H1 (cell line): ENCODE data around the gene VWCE. TPM values are rescaled to one million over a fixed set of nuclear protein-coding genes. Genes with fewer than 3 reads are reported as not detected.

ENCODE experiments used
- CTCF ChIA-PET: fragments of 300-600 bp; sonication (Branson Sonifier 250); formaldehyde crosslinking; loops from one replicate; lab custom pipeline; 2021; ENCODE audit not compliant: partially characterized antibody; lab: Charles Lee
- POLR2A ChIA-PET: fragments of 300-600 bp; sonication (Branson Sonifier 250); formaldehyde crosslinking; loops from one replicate; lab custom pipeline; 2021; ENCODE audit warnings: inconsistent platforms; ENCODE audit not compliant: partially characterized antibody; lab: Charles Lee
- DNase-seq, 2 experiments: peaks; one replicate each; pipeline versions ENCODE4 v3.0.0 to v3.0.0-alpha.2; 2010 to 2022; ENCODE audit warnings: low spot score in 2 of 2, low read depth in 1 of 2, mixed read lengths in 1 of 2
- FAIRE-seq: peaks from 2 replicates; lab custom pipeline; 2011; peaks lifted over from hg19 to GRCh38; lab: Jason Lieb, UNC
- H2AFZ ChIP-seq: 2 replicates; pipeline ENCODE4 v1.8.1; 2012; ENCODE audit warnings: low read length, inconsistent platforms
- H2AK5ac ChIP-seq: 2 replicates; pipeline ENCODE4 v1.6.1; 2013; ENCODE audit warnings: low read depth, low read length
- H2BK120ac ChIP-seq: replicated peaks from 2 replicates; pipeline ENCODE3; 2013; ENCODE audit warnings: low read depth, low read length, inconsistent platforms
- H2BK12ac ChIP-seq: 2 replicates; pipeline ENCODE4 v1.6.1; 2013; ENCODE audit warnings: low read depth, low read length
- H2BK15ac ChIP-seq: 2 replicates; pipeline ENCODE4 v1.6.1; 2013; ENCODE audit warnings: low read length
- H2BK20ac ChIP-seq: 2 replicates; pipeline ENCODE4 v1.6.1; 2013; ENCODE audit warnings: low read length
- H2BK5ac ChIP-seq: 2 replicates; pipeline ENCODE4 v1.6.1; 2013; ENCODE audit warnings: low read depth, low read length
- H3K14ac ChIP-seq: 2 replicates; pipeline ENCODE4 v1.6.1; 2013; ENCODE audit warnings: inconsistent platforms; ENCODE audit not compliant: insufficient read length
- H3K18ac ChIP-seq: 2 replicates; pipeline ENCODE4 v1.6.1; 2013; ENCODE audit warnings: low read length; ENCODE audit errors: extremely low read depth
- H3K23ac ChIP-seq: 2 replicates; pipeline ENCODE4 v1.6.1; 2013; ENCODE audit warnings: inconsistent platforms; ENCODE audit not compliant: insufficient read length
- H3K23me2 ChIP-seq: 2 replicates; pipeline ENCODE4 v1.6.1; 2013; ENCODE audit warnings: low read depth, low read length
- H3K27ac ChIP-seq: 2 replicates; pipeline ENCODE4 v1.6.1; 2011; ENCODE audit warnings: low read depth, low read length, inconsistent platforms
- H3K27me3 ChIP-seq, 4 experiments: replicated peaks in 1 of 4; 1 replicate in 1 of 4; 2 replicates in 3 of 4; pipeline versions ENCODE4 v1.6.1 to v1.8.1; 2011 to 2013; ENCODE audit warnings: low read length in 3 of 4, mild to moderate bottlenecking in 3 of 4, inconsistent platforms in 2 of 4, mixed read lengths in 2 of 4, moderate library complexity in 1 of 4; ENCODE audit not compliant: control insufficient read depth in 3 of 4, insufficient read depth in 3 of 4; ENCODE audit errors: extremely low read depth in 1 of 4
- H3K36me3 ChIP-seq, 4 experiments: 2 replicates each; pipeline versions ENCODE4 v1.6.1 to v1.8.1; 2011 to 2013; ENCODE audit warnings: mild to moderate bottlenecking in 4 of 4, low read length in 3 of 4, moderate library complexity in 2 of 4, control low read depth in 1 of 4, inconsistent platforms in 1 of 4; ENCODE audit not compliant: insufficient read depth in 4 of 4, control insufficient read depth in 2 of 4
- H3K4ac ChIP-seq: replicated peaks from 2 replicates; pipeline ENCODE3; 2013; ENCODE audit warnings: low read length, low read depth, mixed read lengths, inconsistent platforms; ENCODE audit not compliant: insufficient read length
- H3K4me1 ChIP-seq, 4 experiments: replicated peaks in 1 of 4; 1 replicate in 1 of 4; 2 replicates in 3 of 4; pipeline versions ENCODE4 v1.6.1 to v1.8.1; 2011 to 2013; ENCODE audit warnings: low read length in 3 of 4, inconsistent platforms in 2 of 4, mixed read lengths in 1 of 4; ENCODE audit not compliant: insufficient read depth in 4 of 4, control insufficient read depth in 3 of 4
- H3K4me2 ChIP-seq, 2 experiments: 2 replicates each; pipeline versions ENCODE4 v1.6.1 to v1.8.1; 2011 to 2013; ENCODE audit warnings: low read depth in 2 of 2, low read length in 2 of 2, control low read depth in 1 of 2, inconsistent platforms in 1 of 2, mild to moderate bottlenecking in 1 of 2; ENCODE audit not compliant: insufficient read depth in 1 of 2
- H3K4me3 ChIP-seq, 4 experiments: fragments of 200-600, 300-600 bp in 1 of 4; sonication (generic), shearing (Covaris generic), sonication (Bioruptor Twin) in 1 of 4; 2 replicates each; pipeline versions ENCODE4 v1.5.1 to v1.8.1; 2011 to 2016; ENCODE audit warnings: low read length in 4 of 4, low read depth in 3 of 4, control low read depth in 2 of 4, inconsistent platforms in 2 of 4, mild to moderate bottlenecking in 2 of 4, mixed read lengths in 1 of 4, moderate library complexity in 1 of 4; ENCODE audit not compliant: insufficient read depth in 2 of 4; ENCODE audit errors: extremely low read depth in 1 of 4
- H3K56ac ChIP-seq: replicated peaks from 2 replicates; pipeline ENCODE3; 2013; ENCODE audit warnings: low read depth, mild to moderate bottlenecking, mixed read lengths, low read length, inconsistent platforms; ENCODE audit not compliant: insufficient read length
- H3K79me1 ChIP-seq: 2 replicates; pipeline ENCODE4 v1.6.1; 2013; ENCODE audit warnings: low read depth, low read length, control low read depth
- H3K79me2 ChIP-seq, 2 experiments: 2 replicates each; pipeline versions ENCODE4 v1.6.1 to v1.8.1; 2012 to 2013; ENCODE audit warnings: low read length in 2 of 2, mild to moderate bottlenecking in 2 of 2, inconsistent platforms in 1 of 2; ENCODE audit not compliant: insufficient read depth in 2 of 2, control insufficient read depth in 1 of 2
- H3K9ac ChIP-seq, 4 experiments: replicated peaks in 1 of 4; 1 replicate in 1 of 4; 2 replicates in 3 of 4; pipeline versions ENCODE4 v1.6.1 to v1.8.1; 2011 to 2013; ENCODE audit warnings: low read depth in 3 of 4, low read length in 3 of 4, control low read depth in 2 of 4, mild to moderate bottlenecking in 2 of 4, moderate library complexity in 2 of 4, inconsistent platforms in 1 of 4; ENCODE audit errors: extremely low read depth in 1 of 4
- H3K9me3 ChIP-seq, 2 experiments: 2 replicates each; pipeline versions ENCODE4 v1.6.1 to v1.8.1; 2012 to 2013; ENCODE audit warnings: mild to moderate bottlenecking in 2 of 2, moderate library complexity in 2 of 2, control low read depth in 1 of 2, inconsistent platforms in 1 of 2, low read depth in 1 of 2, low read length in 1 of 2, mixed read lengths in 1 of 2; ENCODE audit not compliant: insufficient read depth in 2 of 2
- H4K20me1 ChIP-seq, 2 experiments: replicated peaks in 1 of 2; 2 replicates each; pipeline versions ENCODE3 to v1.8.1; 2011 to 2013; ENCODE audit warnings: inconsistent platforms in 2 of 2, low read length in 2 of 2, mild to moderate bottlenecking in 1 of 2; ENCODE audit not compliant: insufficient read depth in 2 of 2, control insufficient read depth in 1 of 2
- H4K5ac ChIP-seq: 2 replicates; pipeline ENCODE4 v1.6.1; 2013; ENCODE audit warnings: low read length, low read depth, mixed read lengths, inconsistent platforms; ENCODE audit not compliant: insufficient read length
- H4K8ac ChIP-seq: 2 replicates; pipeline ENCODE4 v1.8.0; 2013; ENCODE audit warnings: mild to moderate bottlenecking, moderate library complexity, low read length, inconsistent platforms; ENCODE audit not compliant: insufficient read depth; ENCODE audit errors: extremely low read depth
- H4K91ac ChIP-seq: replicated peaks from 2 replicates; pipeline ENCODE3; 2013; ENCODE audit warnings: low read length, mixed read lengths, inconsistent platforms; ENCODE audit not compliant: insufficient read length
- CBX5 ChIP-seq: fragments of 300-800, 300-1000 bp; sonication (generic); IDR thresholded peaks from 2 replicates; pipeline ENCODE4 v1.7.1; 2016; ENCODE audit warnings: antibody characterized with exemption, low read length, low read depth
- CHD2 ChIP-seq: IDR thresholded peaks from 2 replicates; pipeline ENCODE4 v1.6.1; 2012; ENCODE audit warnings: low read length, improper control_type of control experiment
- CREB1 ChIP-seq: IDR thresholded peaks from 2 replicates; pipeline ENCODE4 v1.6.1; 2012; ENCODE audit warnings: inconsistent platforms
- E2F6 ChIP-seq: IDR thresholded peaks from 2 replicates; pipeline ENCODE4 v1.6.1; 2012; ENCODE audit warnings: inconsistent platforms
- EGR1 ChIP-seq: IDR thresholded peaks from 2 replicates; pipeline ENCODE4 v1.6.1; 2011; ENCODE audit warnings: low read depth, low read length, borderline replicate concordance
- POLR2A ChIP-seq, 2 experiments: IDR thresholded peaks; 1 replicate in 1 of 2; 2 replicates in 1 of 2; pipeline ENCODE4 v1.6.1; 2011; ENCODE audit warnings: low read depth in 2 of 2, low read length in 2 of 2, mild to moderate bottlenecking in 2 of 2; ENCODE audit errors: control extremely low read depth in 1 of 2
- POLR2AphosphoS5 ChIP-seq: IDR thresholded peaks from 2 replicates; pipeline ENCODE4 v1.6.1; 2011; ENCODE audit warnings: low read depth, low read length
- RFX5 ChIP-seq: IDR thresholded peaks from 2 replicates; pipeline ENCODE4 v1.6.1; 2011; ENCODE audit warnings: low read depth, low read length, improper control_type of control experiment, borderline replicate concordance
- RXRA ChIP-seq: IDR thresholded peaks from 2 replicates; pipeline ENCODE4 v1.6.1; 2011; ENCODE audit warnings: low read depth, mild to moderate bottlenecking, low read length, moderate library complexity; ENCODE audit not compliant: insufficient read depth
- SIN3A ChIP-seq, 2 experiments: IDR thresholded peaks in 1 of 2; conservative IDR thresholded peaks in 1 of 2; 2 replicates each; pipeline ENCODE4 v1.6.1; 2011 to 2012; ENCODE audit warnings: low read length in 2 of 2, improper control_type of control experiment in 1 of 2, low read depth in 1 of 2, mild to moderate bottlenecking in 1 of 2
- SP1 ChIP-seq: IDR thresholded peaks from 2 replicates; pipeline ENCODE4 v1.6.1; 2011; ENCODE audit warnings: low read depth, low read length
- SP4 ChIP-seq: IDR thresholded peaks from 2 replicates; pipeline ENCODE4 v1.6.1; 2012; ENCODE audit warnings: low read length, inconsistent platforms
- SRF ChIP-seq: IDR thresholded peaks from 2 replicates; pipeline ENCODE4 v1.6.1; 2011; ENCODE audit warnings: mild to moderate bottlenecking, low read depth, low read length, moderate library complexity
- SUZ12 ChIP-seq: fragments of 200-600 bp; sonication (generic); IDR thresholded peaks from 2 replicates; pipeline ENCODE4 v1.6.1; 2012; ENCODE audit warnings: mild to moderate bottlenecking, inconsistent platforms, low read length, moderate library complexity, mixed read lengths
- TEAD4 ChIP-seq: IDR thresholded peaks from 2 replicates; pipeline ENCODE4 v1.6.1; 2012; ENCODE audit warnings: low read depth, low read length, inconsistent platforms, mixed read lengths
- YY1 ChIP-seq: IDR thresholded peaks from 2 replicates; pipeline ENCODE4 v1.6.1; 2011; ENCODE audit warnings: low read depth, mild to moderate bottlenecking, low read length
- WGBS, 2 experiments: shearing (Covaris generic) in 1 of 2; methylation state at CpG; one replicate each; pipeline versions ENCODE4 v1.1.6 to v1.1.7; 2013 to 2015; ENCODE audit warnings: low lambda C conversion rate in 2 of 2, mixed read lengths in 2 of 2, inconsistent platforms in 1 of 2, low coverage in 1 of 2, missing lambda C conversion rate in 1 of 2; ENCODE audit not compliant: insufficient replicate concordance in 2 of 2, insufficient coverage in 1 of 2, insufficient read length in 1 of 2; ENCODE audit errors: extremely low coverage in 1 of 2, missing lambda C conversion rate in 1 of 2; 5-methylcytosine and 5-hydroxymethylcytosine counted together
- polyA plus RNA-seq, 7 experiments: library from polyadenylated mRNA; depleted of rRNA in 3 of 7; stranded (reverse) in 5 of 7; unstranded in 2 of 7; fragments of >200 nt in 5 of 7; fragments of 200-250 nt in 2 of 7; gene quantifications; 1 replicate in 5 of 7; 2 replicates in 1 of 7; 4 replicates in 1 of 7; pipeline versions ENCODE4 v1.2.1 to v1.2.3, GENCODE V29; 2011 to 2013; ENCODE audit warnings: missing spikeins in 2 of 7, mixed read lengths in 2 of 7
- total RNA-seq: library from RNA; stranded (reverse); fragmentation: NEBNext Ultra II Directional; extraction: Animal tissue kit (Norgen Biotek cat#: 25700); gene quantifications from 2 replicates; pipeline ENCODE4 v1.2.1, GENCODE V29; 2021

VWCE gene
- total and polyA plus RNA-seq, 2 of the 8 experiments (the other 6 are each of a cell fraction or from before 2014, with no cell fraction given): 9.5 to 12.3 TPM

DNA sequence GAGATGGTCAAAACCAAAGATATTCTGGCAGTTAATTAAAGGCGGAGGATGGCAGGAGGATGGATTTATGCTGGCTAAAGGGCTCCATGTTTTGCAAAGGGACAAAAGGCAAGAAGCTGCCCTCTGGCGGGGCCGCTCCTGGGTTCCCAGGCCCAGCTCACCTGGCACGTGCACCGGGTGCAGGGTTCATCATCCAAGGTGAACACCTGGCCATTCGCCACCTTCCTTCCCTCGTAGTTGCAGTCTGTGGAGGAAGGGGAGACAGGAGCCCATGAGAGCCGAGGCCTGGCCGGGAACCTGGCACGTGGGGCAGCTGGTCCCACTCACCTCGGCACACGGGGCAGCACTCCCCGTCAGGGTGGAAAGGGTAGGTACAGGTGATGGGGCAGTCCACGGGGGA lies 30.3 kb downstream of the VWCE start:
- POLR2A ChIA-PET: interaction anchor here (0.6 to 2.0 kb wide), 4 partner anchors 10 to 96 kb away, joined by 4 to 6 read pairs (median 5); partner anchors contain the start of gene CYB561A3
- H3K4me2 ChIP-seq: no peak overlapping the region
- 88% methylated on average over 11 of the region's 14 CpGs; no CpG with 5 or more reads in 1 of the 2 experiments for WGBS, 2 experiments
- no peaks in the 10 kb centered on the region for H3K79me2 ChIP-seq
- no peak overlapping the region for H3K14ac ChIP-seq
- FAIRE-seq (no peak), DNase-seq (no peak)
- H4K20me1 ChIP-seq: no peaks in the 10 kb centered on the region
- no peak overlapping the region for H2BK15ac ChIP-seq
- no peak overlapping the region for H3K56ac ChIP-seq
- H3K18ac ChIP-seq: no peak overlapping the region
- H3K9me3 ChIP-seq: no peaks in the 10 kb centered on the region
- no peak overlapping the region for H2BK12ac ChIP-seq
- no peak overlapping the region for H3K4me3 ChIP-seq
- H3K79me1 ChIP-seq: no peaks in the 10 kb centered on the region
- no peak overlapping the region for H2BK5ac ChIP-seq
- no peaks in the 10 kb centered on the region for H3K23me2 ChIP-seq
- no peak overlapping the region for H2AK5ac ChIP-seq
- H3K27me3 ChIP-seq: no peaks in the 10 kb centered on the region
- H3K27ac ChIP-seq: no peak overlapping the region
- H3K4me1 ChIP-seq: no peaks in the 10 kb centered on the region
- H3K36me3 ChIP-seq: no peaks in the 10 kb centered on the region; a peak in 2 of 8 replicates
- no peak overlapping the region for H2AFZ ChIP-seq
- H2BK120ac ChIP-seq: no peak overlapping the region
- H4K8ac ChIP-seq: no peak overlapping the region; the same call in 1 of the 2 replicates
- no peak overlapping the region for H3K9ac ChIP-seq
- no peak overlapping the region for H4K5ac ChIP-seq
- no peak overlapping the region for H3K4ac ChIP-seq
- no peak overlapping the region for H4K91ac ChIP-seq
- CTCF ChIA-PET: interaction anchor here (1.7 to 3.4 kb wide), 2 partner anchors 11 to 15 kb away, joined by 5 to 15 read pairs; no protein-coding TSS in a partner anchor
- no peak overlapping the region for H3K23ac ChIP-seq
- H2BK20ac ChIP-seq: no peak overlapping the region
- TF ChIP-seq SP4 (no peak), POLR2A (IDR thresholded peaks at IDR 0.05; ENCODE audit: control extremely low read depth in 1 of 2, low read depth in 2 of 2, low read length in 2 of 2) (no peak), YY1 (no peak), E2F6 (no peak), RXRA (no peak), SRF (no peak), SP1 (no peak), CBX5 (no peak), SIN3A (conservative IDR thresholded peaks at IDR 0.05 in 1 of 2, IDR thresholded peaks at IDR 0.05 in 1 of 2; ENCODE audit: low read depth in 1 of 2, low read length in 2 of 2) (no peak), POLR2AphosphoS5 (no peak), CREB1 (no peak), SUZ12 (no peak), CHD2 (no peak), TEAD4 (no peak), EGR1 (no peak), RFX5 (no peak)
